ENCODE data around the gene CCDC112.

Gene CCDC112

DNA sequence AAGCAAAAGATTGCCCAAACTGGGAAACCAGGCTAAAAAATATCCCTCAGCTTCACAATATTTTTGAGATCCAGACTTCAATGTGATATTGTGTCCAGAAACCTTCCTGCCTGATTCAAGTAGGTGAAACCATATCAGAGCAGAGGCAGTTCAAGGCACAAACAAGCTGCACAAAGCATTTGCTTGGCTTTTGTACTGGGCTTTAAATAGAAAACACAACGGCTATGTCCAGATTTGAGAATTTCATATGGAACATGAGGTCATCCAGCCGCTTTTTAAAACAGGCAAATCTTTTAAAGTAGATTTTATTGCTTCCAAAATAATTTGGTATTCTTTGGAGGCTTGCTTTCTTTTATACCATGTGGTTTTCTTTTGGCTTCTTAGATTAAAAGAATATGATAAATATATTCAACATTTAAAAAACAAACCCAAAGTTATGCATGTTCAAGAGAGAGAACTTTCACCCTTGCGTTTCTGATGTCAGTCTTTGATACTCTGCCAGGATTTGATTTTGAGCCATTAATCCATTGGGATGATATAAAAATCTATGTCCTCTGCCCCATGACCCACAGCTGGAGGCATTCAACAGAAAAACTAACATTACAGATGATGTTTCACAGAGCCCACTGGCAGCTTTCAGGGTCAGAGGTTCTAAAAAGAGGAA, 29.0 kb upstream of the CCDC112 start:
- Histone ChIP-seq H3K4me3 (ENCODE audit: severe bottlenecking) (no peak overlapping the region), H3K9me3 (ENCODE audit: severe bottlenecking) (no peaks in the 10 kb centered on the region), H3K27me3 (ENCODE audit: insufficient read depth, poor library complexity, severe bottlenecking) (no peaks in the 10 kb centered on the region), H3K4me1 (ENCODE audit: insufficient read depth, poor library complexity, severe bottlenecking) (no peaks in the 10 kb centered on the region), H3K27ac (ENCODE audit: poor library complexity, severe bottlenecking) (no peak overlapping the region), H3K36me3 (ENCODE audit: low read depth) (no peaks in the 10 kb centered on the region)
- TF ChIP-seq CTCF (IDR thresholded peaks at IDR 0.05; ENCODE audit: poor library complexity, severe bottlenecking) = no peak
- DNase-seq (ENCODE audit: low spot score) (no peak), ATAC-seq (ENCODE audit: low read depth) (no peak)

DNA sequence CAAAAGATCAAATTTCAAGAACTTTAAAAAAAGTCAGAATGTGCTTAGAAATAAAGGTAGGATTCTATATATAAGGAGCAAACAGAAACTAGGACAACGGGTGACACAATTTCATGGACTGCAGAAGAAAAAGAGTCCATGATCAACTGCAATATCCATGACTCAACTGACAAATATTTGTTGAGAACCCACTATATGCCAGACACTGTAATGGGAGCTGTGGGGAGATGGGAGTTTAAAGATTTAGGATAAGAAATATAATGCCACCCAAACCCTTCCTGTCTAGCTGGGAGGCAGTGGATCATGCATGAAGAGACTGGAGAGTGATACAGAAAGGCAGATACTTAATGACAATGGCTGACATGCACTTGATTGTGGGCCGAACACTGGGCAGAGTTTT, 27.6 kb upstream of the CCDC112 start:
- Histone ChIP-seq H3K27ac (ENCODE audit: poor library complexity, severe bottlenecking) (no peak overlapping the region), H3K36me3 (ENCODE audit: low read depth) (no peaks in the 10 kb centered on the region), H3K4me1 (ENCODE audit: insufficient read depth, poor library complexity, severe bottlenecking) (no peaks in the 10 kb centered on the region), H3K27me3 (ENCODE audit: insufficient read depth, poor library complexity, severe bottlenecking) (no peaks in the 10 kb centered on the region), H3K9me3 (ENCODE audit: severe bottlenecking) (no peaks in the 10 kb centered on the region), H3K4me3 (ENCODE audit: severe bottlenecking) (no peak overlapping the region)
- TF ChIP-seq CTCF (IDR thresholded peaks at IDR 0.05; ENCODE audit: poor library complexity, severe bottlenecking) = no peak
- no peak for ATAC-seq (ENCODE audit: low read depth)
- DNase-seq (ENCODE audit: low spot score) = no peak

GRCh38 chr5:115322729-115323128, 26.3 kb upstream of the CCDC112 start:
- Histone ChIP-seq H3K36me3 (ENCODE audit: low read depth) (no peaks in the 10 kb centered on the region), H3K4me3 (ENCODE audit: severe bottlenecking) (no peak overlapping the region), H3K4me1 (ENCODE audit: insufficient read depth, poor library complexity, severe bottlenecking) (no peaks in the 10 kb centered on the region), H3K27ac (ENCODE audit: poor library complexity, severe bottlenecking) (no peak overlapping the region), H3K27me3 (ENCODE audit: insufficient read depth, poor library complexity, severe bottlenecking) (no peaks in the 10 kb centered on the region), H3K9me3 (ENCODE audit: severe bottlenecking) (no peaks in the 10 kb centered on the region)
- ATAC-seq (ENCODE audit: low read depth) (no peak), DNase-seq (ENCODE audit: low spot score) (no peak)
- no peak for TF ChIP-seq CTCF (IDR thresholded peaks at IDR 0.05; ENCODE audit: poor library complexity, severe bottlenecking)

GRCh38 chr5:115321309-115321708, 24.9 kb upstream of the CCDC112 start:
- H3K4me3 ChIP-seq (ENCODE audit: severe bottlenecking) = no peak overlapping the region
- no peaks in the 10 kb centered on the region for H3K4me1 ChIP-seq (ENCODE audit: insufficient read depth, poor library complexity, severe bottlenecking)
- ATAC-seq (ENCODE audit: low read depth) (peak; percentile 97), DNase-seq (ENCODE audit: low spot score) (no peak)
- no peak for TF ChIP-seq CTCF (IDR thresholded peaks at IDR 0.05; ENCODE audit: poor library complexity, severe bottlenecking)
- no peaks in the 10 kb centered on the region for H3K9me3 ChIP-seq (ENCODE audit: severe bottlenecking)
- H3K27ac ChIP-seq (ENCODE audit: poor library complexity, severe bottlenecking) = no peak overlapping the region
- H3K27me3 ChIP-seq (ENCODE audit: insufficient read depth, poor library complexity, severe bottlenecking) = no peaks in the 10 kb centered on the region
- H3K36me3 ChIP-seq (ENCODE audit: low read depth) = no peaks in the 10 kb centered on the region

DNA sequence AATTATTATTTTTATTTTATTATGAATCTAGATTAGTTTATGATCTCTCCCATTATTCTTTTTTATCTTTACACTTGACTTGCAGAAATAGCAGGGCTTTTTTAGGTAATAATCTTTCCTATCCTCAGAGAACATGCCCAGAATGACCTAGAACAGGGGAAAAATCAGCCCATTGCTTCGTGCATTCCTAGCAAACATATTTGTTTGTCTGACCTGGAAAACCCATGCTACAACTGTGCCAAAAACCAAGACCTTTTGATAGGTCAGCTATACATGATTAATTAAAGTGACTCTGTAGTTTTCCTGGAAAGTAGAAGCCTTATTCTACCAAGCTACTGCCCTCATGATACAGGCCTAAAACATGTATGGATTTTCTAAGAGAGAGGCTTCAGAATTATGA, 24.1 kb upstream of the CCDC112 start:
- Histone ChIP-seq H3K4me3 (ENCODE audit: severe bottlenecking) (no peak overlapping the region), H3K9me3 (ENCODE audit: severe bottlenecking) (no peaks in the 10 kb centered on the region), H3K36me3 (ENCODE audit: low read depth) (no peaks in the 10 kb centered on the region), H3K4me1 (ENCODE audit: insufficient read depth, poor library complexity, severe bottlenecking) (no peaks in the 10 kb centered on the region), H3K27me3 (ENCODE audit: insufficient read depth, poor library complexity, severe bottlenecking) (no peaks in the 10 kb centered on the region), H3K27ac (ENCODE audit: poor library complexity, severe bottlenecking) (no peak overlapping the region)
- DNase-seq (ENCODE audit: low spot score) (no peak), ATAC-seq (ENCODE audit: low read depth) (no peak)
- no peak for TF ChIP-seq CTCF (IDR thresholded peaks at IDR 0.05; ENCODE audit: poor library complexity, severe bottlenecking)

All from RWPE2 (cell line).